Activated CD4-positive, alpha-beta T cell treated with anti-CD3 and anti-CD28 coated beads for 36 hours (primary cell): ENCODE results near the gene VSTM2L. TPM values are rescaled to one million over a fixed set of nuclear protein-coding genes. Genes with fewer than 3 reads are reported as not detected.

Source experiments
- ATAC-seq: fragments of 200-7000 bp; cut with Tn5 transposase; one replicate; pipeline ENCODE4 v1.10.0; 2021; ENCODE audit warnings: mild to moderate bottlenecking, moderate library complexity
- CTCF ChIA-PET: fragments of 350-600 bp; sonication (Branson Sonifier 250); formaldehyde crosslinking; loops from one replicate; lab custom pipeline; 2021; ENCODE audit warnings: antibody characterized with exemption; lab: Charles Lee
- POLR2A ChIA-PET: fragments of 350-600 bp; sonication (Branson Sonifier 250); formaldehyde crosslinking; loops from one replicate; lab custom pipeline; 2021; ENCODE audit warnings: antibody characterized with exemption, inconsistent platforms; lab: Charles Lee
- DNase-seq: peaks from one replicate; pipeline ENCODE4 v3.0.0-alpha.2; 2020
- H3K27ac Mint-ChIP-seq: one replicate; pipeline ENCODE4 v1.8.0; 2021; ENCODE audit warnings: mixed read lengths
- H3K27me3 Mint-ChIP-seq: one replicate; pipeline ENCODE4 v1.8.0; 2021; ENCODE audit warnings: mixed read lengths
- H3K36me3 Mint-ChIP-seq: one replicate; pipeline ENCODE4 v1.8.0; 2021; ENCODE audit warnings: low read depth, mixed read lengths
- H3K4me1 Mint-ChIP-seq: one replicate; pipeline ENCODE4 v1.8.0; 2021; ENCODE audit warnings: mixed read lengths
- H3K4me3 Mint-ChIP-seq: one replicate; pipeline ENCODE4 v1.8.0; 2021; ENCODE audit warnings: mild to moderate bottlenecking, moderate library complexity, mixed read lengths
- H3K9me3 Mint-ChIP-seq: one replicate; pipeline ENCODE4 v1.8.0; 2021; ENCODE audit warnings: low read depth, mixed read lengths
- intact Hi-C, 2 experiments: fragments of 100-400 bp; cut with DNase I in 1 of 2; cut with micrococcal nuclease in 1 of 2; formaldehyde crosslinking; loops; one replicate each; pipeline versions ENCODE4 v1.14.2 to v1.15.1; 2022 to 2024; cut with DNase I, micrococcal nuclease
- total RNA-seq, 2 experiments: library from RNA; stranded (reverse); gene quantifications; one replicate each; pipeline ENCODE4 v1.2.3, GENCODE V29; 2021

The VSTM2L gene
- total RNA-seq, 2 experiments from 2014 or later = not detected

GRCh38 chr20:37914672-37915433 is 11.9 kb downstream of the VSTM2L start:
- peaks cover 30% of the 10 kb centered on the region for H3K27me3 Mint-ChIP-seq

GRCh38 chr20:37915434-37915787 is 12.5 kb downstream of the VSTM2L start:
- intact Hi-C loops = no loop called here
- ChIA-PET CTCF (interaction anchor here (0.9 to 1.4 kb wide), 3 partner anchors 9 to 306 kb away, joined by 3 to 4 read pairs (median 3); no protein-coding TSS in a partner anchor), POLR2A (interaction anchor here (0.8 kb wide), 1 partner anchor 61 kb away, joined by 3 read pairs; no protein-coding TSS in a partner anchor)
- ATAC-seq (peak; percentile 4), DNase-seq (no peak)
- H3K27ac Mint-ChIP-seq = no peak overlapping the region
- H3K27me3 Mint-ChIP-seq = peaks cover 30% of the 10 kb centered on the region
- H3K4me1 Mint-ChIP-seq = peaks cover 19% of the 10 kb centered on the region
- H3K4me3 Mint-ChIP-seq = no peak overlapping the region
- H3K9me3 Mint-ChIP-seq = no peaks in the 10 kb centered on the region
- no peaks in the 10 kb centered on the region for H3K36me3 Mint-ChIP-seq

More at GRCh38 chr20:37914672-37915433, 11.9 kb downstream of the VSTM2L start:
- ChIA-PET POLR2A (interaction anchor here (0.8 kb wide), 1 partner anchor 60 kb away, joined by 3 read pairs; no protein-coding TSS in a partner anchor), CTCF (interaction anchor here (0.9 to 1.4 kb wide), 3 partner anchors 8 to 307 kb away, joined by 3 to 4 read pairs (median 3); no protein-coding TSS in a partner anchor)
- Mint-ChIP-seq H3K9me3 (no peaks in the 10 kb centered on the region), H3K4me3 (peak overlapping the region; percentile 26), H3K36me3 (no peaks in the 10 kb centered on the region), H3K4me1 (peaks cover 19% of the 10 kb centered on the region), H3K27ac (peak overlapping the region; percentile 32)
- intact Hi-C loops = no loop called here
- DNase-seq (peak; percentile 29), ATAC-seq (peak; percentile 42)

GRCh38 chr20:37915800-37916570 is 13.1 kb downstream of the VSTM2L start:
- DNase-seq (no peak), ATAC-seq (no peak)
- Mint-ChIP-seq H3K4me1 (peaks cover 22% of the 10 kb centered on the region), H3K36me3 (no peaks in the 10 kb centered on the region), H3K9me3 (no peaks in the 10 kb centered on the region), H3K4me3 (no peak overlapping the region), H3K27ac (no peak overlapping the region), H3K27me3 (peaks cover 30% of the 10 kb centered on the region)
- POLR2A ChIA-PET = no interaction called here
- intact Hi-C loops = no loop called here
- CTCF ChIA-PET = interaction anchor here (0.9 to 1.4 kb wide), 2 partner anchors 9 to 76 kb away, joined by 3 to 4 read pairs; no protein-coding TSS in a partner anchor

- H3K27me3 Mint-ChIP-seq = peaks cover 25% of the 10 kb centered on the region
- ATAC-seq = no peak
- no peaks in the 10 kb centered on the region for H3K36me3 Mint-ChIP-seq
- DNase-seq = no peak
- ChIA-PET CTCF (no interaction called here), POLR2A (no interaction called here)
- no peak overlapping the region for H3K4me3 Mint-ChIP-seq
- no peaks in the 10 kb centered on the region for H3K9me3 Mint-ChIP-seq
- intact Hi-C loops = no loop called here
- H3K27ac Mint-ChIP-seq = no peak overlapping the region
- H3K4me1 Mint-ChIP-seq = peaks cover 33% of the 10 kb centered on the region
Measured at GRCh38 chr20:37917461-37917860, 14.5 kb downstream of the VSTM2L start.

GRCh38 chr20:37918035-37918434 is 15.1 kb downstream of the VSTM2L start:
- ChIA-PET CTCF (interaction anchor here (0.7 to 0.9 kb wide), 2 partner anchors 13 to 350 kb away, joined by 3 read pairs; no protein-coding TSS in a partner anchor), POLR2A (no interaction called here)
- no peak overlapping the region for H3K4me3 Mint-ChIP-seq
- no peaks in the 10 kb centered on the region for H3K9me3 Mint-ChIP-seq
- DNase-seq (no peak), ATAC-seq (no peak)
- H3K4me1 Mint-ChIP-seq = peaks cover 30% of the 10 kb centered on the region
- intact Hi-C loops = no loop called here
- no peaks in the 10 kb centered on the region for H3K36me3 Mint-ChIP-seq
- peaks cover 22% of the 10 kb centered on the region for H3K27me3 Mint-ChIP-seq
- no peak overlapping the region for H3K27ac Mint-ChIP-seq

- Mint-ChIP-seq H3K27me3 (peaks cover 14% of the 10 kb centered on the region), H3K4me3 (no peak overlapping the region), H3K9me3 (no peaks in the 10 kb centered on the region), H3K36me3 (no peaks in the 10 kb centered on the region), H3K4me1 (peaks cover 24% of the 10 kb centered on the region), H3K27ac (no peak overlapping the region)
- intact Hi-C loops = no loop called here
- ATAC-seq (no peak), DNase-seq (no peak)
- POLR2A ChIA-PET = no interaction called here
- CTCF ChIA-PET = interaction anchor here (0.9 kb wide), 1 partner anchor 9 kb away, joined by 3 read pairs; no protein-coding TSS in a partner anchor
Measured at GRCh38 chr20:37919389-37920040, 16.6 kb downstream of the VSTM2L start.

GRCh38 chr20:37920270-37920669 is 17.3 kb downstream of the VSTM2L start:
- intact Hi-C loops = no loop called here

GRCh38 chr20:37920679-37921322 is 17.9 kb downstream of the VSTM2L start:
- no peak overlapping the region for H3K4me3 Mint-ChIP-seq

More at GRCh38 chr20:37920270-37920669, 17.3 kb downstream of the VSTM2L start:
- Mint-ChIP-seq H3K9me3 (no peaks in the 10 kb centered on the region), H3K4me1 (peaks cover 19% of the 10 kb centered on the region), H3K27me3 (peaks cover 14% of the 10 kb centered on the region), H3K4me3 (no peak overlapping the region), H3K36me3 (no peaks in the 10 kb centered on the region), H3K27ac (no peak overlapping the region)
- ChIA-PET CTCF (no interaction called here), POLR2A (no interaction called here)
- ATAC-seq = no peak
- DNase-seq = peak; percentile 66

GRCh38 chr20:37921341-37921929 is 18.5 kb downstream of the VSTM2L start:
- POLR2A ChIA-PET = no interaction called here

More at GRCh38 chr20:37920679-37921322, 17.9 kb downstream of the VSTM2L start:
- ATAC-seq (no peak), DNase-seq (no peak)
- intact Hi-C loops = no loop called here
- peaks cover 14% of the 10 kb centered on the region for H3K27me3 Mint-ChIP-seq
- H3K36me3 Mint-ChIP-seq = no peaks in the 10 kb centered on the region
- H3K4me1 Mint-ChIP-seq = peaks cover 18% of the 10 kb centered on the region
- H3K9me3 Mint-ChIP-seq = no peaks in the 10 kb centered on the region
- ChIA-PET CTCF (no interaction called here), POLR2A (no interaction called here)
- H3K27ac Mint-ChIP-seq = no peak overlapping the region

GRCh38 chr20:37922016-37922415 is 19.1 kb downstream of the VSTM2L start:
- peak; percentile 88 for ATAC-seq
- intact Hi-C loops = loop anchor here in 1 of 2 experiments (1.0 kb wide), 2 partner anchors 24 to 68 kb away; no protein-coding TSS in a partner anchor
- no peaks in the 10 kb centered on the region for H3K36me3 Mint-ChIP-seq

More at GRCh38 chr20:37921341-37921929, 18.5 kb downstream of the VSTM2L start:
- ATAC-seq = peak; percentile 63
- no peak for DNase-seq
- Mint-ChIP-seq H3K27me3 (peaks cover 11% of the 10 kb centered on the region), H3K27ac (no peak overlapping the region), H3K4me3 (no peak overlapping the region), H3K9me3 (no peaks in the 10 kb centered on the region), H3K36me3 (no peaks in the 10 kb centered on the region), H3K4me1 (peaks cover 16% of the 10 kb centered on the region)
- CTCF ChIA-PET = no interaction called here
- intact Hi-C loops = no loop called here

More at GRCh38 chr20:37922016-37922415, 19.1 kb downstream of the VSTM2L start:
- Mint-ChIP-seq H3K4me3 (no peak overlapping the region), H3K27me3 (peaks cover 8% of the 10 kb centered on the region), H3K9me3 (no peaks in the 10 kb centered on the region), H3K27ac (peak overlapping the region; percentile 40), H3K4me1 (peaks cover 16% of the 10 kb centered on the region)
- ChIA-PET CTCF (no interaction called here), POLR2A (no interaction called here)
- DNase-seq = peak; percentile 78
